Retinal pigment epithelial cell (primary cell): ENCODE measurements around the gene LYRM7.

ENCODE experiments used
- DNase-seq: peaks from one replicate; pipeline ENCODE4 v3.0.0-alpha.2; 2010; ENCODE audit warnings: low read depth
- H3K4me3 ChIP-seq: 2 replicates; pipeline ENCODE4 v1.5.1; 2011; ENCODE audit warnings: mild to moderate bottlenecking, low read length, control low read depth, moderate library complexity
- CTCF ChIP-seq: conservative IDR thresholded peaks from 2 replicates; pipeline ENCODE4 v1.5.1; 2011; ENCODE audit warnings: low read depth, low read length, control low read depth, inconsistent platforms

The LYRM7 gene

GRCh38 chr5:131198625-131199024 is 27.9 kb downstream of the LYRM7 start:
- no peak for TF ChIP-seq CTCF
- DNase-seq = no peak
- H3K4me3 ChIP-seq = no peak overlapping the region

- DNase-seq = no peak
- TF ChIP-seq CTCF = no peak
- no peak overlapping the region for H3K4me3 ChIP-seq
Measured at GRCh38 chr5:131200560-131200959, 29.8 kb downstream of the LYRM7 start.

- no peak overlapping the region for H3K4me3 ChIP-seq
- no peak for DNase-seq
- TF ChIP-seq CTCF = no peak
Measured at GRCh38 chr5:131204964-131205363, 34.2 kb downstream of the LYRM7 start.

GRCh38 chr5:131206061-131206460 is 35.3 kb downstream of the LYRM7 start:
- DNase-seq = no peak
- TF ChIP-seq CTCF = no peak
- no peak overlapping the region for H3K4me3 ChIP-seq

- no peak overlapping the region for H3K4me3 ChIP-seq
- no peak for TF ChIP-seq CTCF
- peak; percentile 16 for DNase-seq
Measured at GRCh38 chr5:131206772-131207171, 36.0 kb downstream of the LYRM7 start.

- no peak for TF ChIP-seq CTCF
- no peak for DNase-seq
- H3K4me3 ChIP-seq = no peak overlapping the region
Measured at GRCh38 chr5:131209175-131209505, 38.4 kb downstream of the LYRM7 start.

GRCh38 chr5:131209506-131210150 is 38.9 kb downstream of the LYRM7 start:
- TF ChIP-seq CTCF = no peak
- DNase-seq = no peak
- H3K4me3 ChIP-seq = no peak overlapping the region
